B cell (primary cell): Measurements from ENCODE around the gene DHH.

Source experiments
- CTCF ChIP-seq: fragments of 200-600 bp; IDR thresholded peaks from one replicate; pipeline ENCODE4 v1.8.0; 2022; ENCODE audit warnings: antibody characterized with exemption, mild to moderate bottlenecking
- EZH2 ChIP-seq: IDR thresholded peaks from 2 replicates; pipeline ENCODE4 v1.6.1; 2012; ENCODE audit warnings: borderline replicate concordance, low read depth, mild to moderate bottlenecking, moderate library complexity, low read length; ENCODE audit not compliant: insufficient read depth, poor library complexity, severe bottlenecking

DNA sequence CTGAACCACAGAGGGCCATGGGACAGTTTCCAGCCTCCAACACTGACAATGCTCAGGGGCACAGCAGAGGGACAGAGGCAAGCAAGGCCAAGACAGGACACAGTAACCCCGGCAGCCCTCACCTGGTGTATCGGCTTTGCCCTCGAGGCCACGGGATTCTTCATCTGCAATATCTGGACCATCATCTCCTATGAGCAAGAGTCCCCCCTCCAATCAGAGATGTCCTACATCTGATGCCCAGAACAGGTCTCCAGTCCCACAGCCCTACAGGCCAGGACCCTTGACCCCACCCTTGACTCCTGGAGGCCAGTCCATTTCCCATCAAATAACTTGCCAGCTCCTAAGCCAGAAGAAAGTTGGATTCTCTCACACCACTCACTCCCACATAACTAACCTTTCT is 51.4 kb downstream of the DHH start:
- TF ChIP-seq CTCF (no peak), EZH2 (no peak)
